Transverse colon (tissue), 4 donors: ENCODE data around the gene CXCL12.

Experiments used
- CTCF ChIP-seq, 5 experiments: fragments of 200-600 bp in 3 of 5; fragments of 450-650 bp in 2 of 5; sonication (generic) in 3 of 5; IDR thresholded peaks; 1 replicate in 2 of 5; 2 replicates in 3 of 5; pipeline ENCODE4 v1.5.1; 2016 to 2017; ENCODE audit warnings: antibody characterized with exemption in 5 of 5, inconsistent platforms in 3 of 5, mild to moderate bottlenecking in 2 of 5, moderate library complexity in 1 of 5
- EP300 ChIP-seq: sonication (generic); formaldehyde crosslinking; IDR thresholded peaks from one replicate; pipeline ENCODE4 v1.6.1; 2017; ENCODE audit warnings: antibody characterized with exemption, low read depth
- POLR2A ChIP-seq: fragments of 450-650 bp; IDR thresholded peaks from one replicate; pipeline ENCODE4 v1.6.1; 2016; ENCODE audit warnings: antibody characterized with exemption, mild to moderate bottlenecking, moderate library complexity
- POLR2AphosphoS5 ChIP-seq, 3 donors: sonication (generic); formaldehyde crosslinking; IDR thresholded peaks; one replicate each; pipeline ENCODE4 v1.6.1; 2016; ENCODE audit warnings: antibody characterized with exemption in 3 of 3

DNA sequence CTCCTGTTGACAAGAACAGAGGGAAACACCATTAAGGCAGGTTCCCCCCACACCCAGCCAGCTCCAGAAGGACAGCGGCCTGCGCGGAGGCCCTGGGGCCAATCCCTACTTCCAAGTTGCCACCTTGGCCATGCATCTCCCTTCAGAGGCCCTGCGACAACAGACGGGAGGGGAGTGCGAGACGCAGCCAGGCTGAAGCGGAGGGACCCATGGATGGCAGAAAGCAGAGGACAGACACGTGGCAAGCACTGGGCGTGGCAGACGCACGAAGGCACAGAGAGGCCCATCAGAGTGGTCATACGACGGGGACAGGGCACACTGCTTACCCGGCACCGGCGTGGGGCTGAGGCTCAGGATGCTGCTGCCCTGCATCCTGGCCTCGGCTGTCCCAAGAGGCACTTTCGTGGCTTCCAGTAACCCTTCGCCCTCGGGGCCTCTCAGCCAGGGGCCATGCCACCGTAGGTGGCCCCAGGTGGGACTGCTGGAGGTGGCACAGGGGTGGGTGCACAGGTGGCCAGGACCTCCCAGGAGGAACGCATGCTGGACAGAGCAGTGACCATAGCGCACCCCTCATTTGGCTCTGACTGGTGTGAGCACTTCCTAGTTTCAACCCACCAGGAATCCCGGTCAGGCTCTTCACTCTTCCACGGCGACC lies 11.4 kb downstream of the CXCL12 start:
- TF ChIP-seq POLR2AphosphoS5 (IDR thresholded peaks at IDR 0.05) (no peak), CTCF (IDR thresholded peaks at IDR 0.05) (no peak), POLR2A (no peak), EP300 (no peak)
